Psoas muscle (tissue), 8 donors: ENCODE measurements around the gene TENT4B. TPM values are rescaled to one million over a fixed set of nuclear protein-coding genes. Genes with fewer than 3 reads are reported as not detected.

Source experiments
- ATAC-seq, 4 donors: fragments of 200-7000 bp; cut with Tn5 transposase; one replicate each; pipeline ENCODE4 v1.9.1; 2020; ENCODE audit warnings: moderate library complexity in 3 of 4, mild to moderate bottlenecking in 2 of 4
- DNase-seq, 2 donors: peaks; one replicate each; pipeline ENCODE4 v3.0.0-alpha.2; 2020
- H3K27ac ChIP-seq: fragments of 200-600 bp; one replicate; pipeline ENCODE4 v1.8.0; 2022
- H3K27me3 ChIP-seq, 3 donors: fragments of 200-600 bp in 1 of 3; one replicate each; pipeline versions ENCODE4 v1.6.1 to v1.8.0; 2013 to 2022; ENCODE audit warnings: low read length in 2 of 3, mild to moderate bottlenecking in 2 of 3, moderate library complexity in 1 of 3; ENCODE audit not compliant: insufficient read depth in 3 of 3
- H3K36me3 ChIP-seq, 2 donors: fragments of 200-600 bp in 1 of 2; one replicate each; pipeline versions ENCODE4 v1.6.1 to v1.8.0; 2013 to 2022; ENCODE audit warnings: low read depth in 1 of 2, mild to moderate bottlenecking in 1 of 2, moderate library complexity in 1 of 2; ENCODE audit not compliant: insufficient read depth in 1 of 2
- H3K4me1 ChIP-seq: fragments of 200-600 bp; one replicate; pipeline ENCODE4 v1.8.0; 2022
- H3K4me3 ChIP-seq: fragments of 200-600 bp; one replicate; pipeline ENCODE4 v1.8.0; 2022; ENCODE audit warnings: mild to moderate bottlenecking
- H3K9me3 ChIP-seq: fragments of 200-600 bp; one replicate; pipeline ENCODE4 v1.8.0; 2022
- WGBS, 3 donors: extraction: QIAGEN DNeasy Blood & Tissue Kit; methylation state at CpG; one replicate each; pipeline versions ENCODE4 v1.1.6 to v1.1.7; 2013; 5-methylcytosine and 5-hydroxymethylcytosine counted together
- intact Hi-C, 2 donors: fragments of 100-400 bp; cut with DNase I; formaldehyde crosslinking; loops; one replicate each; pipeline versions ENCODE4 v1.11.0 to v1.14.2; 2022
- polyA plus RNA-seq, 3 donors: library from polyadenylated mRNA; stranded (reverse); fragments of 200-250 nt; gene quantifications; one replicate each; pipeline ENCODE4 v1.2.3, GENCODE V29; 2013
- total RNA-seq, 4 donors: library from RNA; stranded (reverse); fragmentation: NEBNext Ultra II Directional in 2 of 4; extraction: Animal tissue kit (Norgen Biotek cat#: 25700) in 2 of 4; gene quantifications; one replicate each; pipeline versions ENCODE4 v1.2.1 to v1.2.4, GENCODE V29; 2021 to 2023
- TF ChIP-seq, protein P1 (sequence below): fragments of 200-600 bp; IDR thresholded peaks from one replicate; pipeline ENCODE4 v1.8.0; 2022; ENCODE audit warnings: antibody characterized with exemption
- donor health status: healthy with polysubstance abuse.
- donor health status: DM: no; HTN: no; CAD: no; lungs with moderate emphysema.
- donor health status: Bipolar disorder and iron deficiency.
- donor health status: healthy.
- donor health status: DM: yes; HTN: yes; CAD: no.
- donor health status: DM: no; HTN: no; CAD: no.
- donor health status: DM: no; HTN: no; CAD: no.
- donor health status: DM: yes; HTN: yes; CAD: no.

TENT4B gene
- total and polyA plus RNA-seq, 7 donors = 3.5 to 9.7 (median 7.1) TPM

DNA sequence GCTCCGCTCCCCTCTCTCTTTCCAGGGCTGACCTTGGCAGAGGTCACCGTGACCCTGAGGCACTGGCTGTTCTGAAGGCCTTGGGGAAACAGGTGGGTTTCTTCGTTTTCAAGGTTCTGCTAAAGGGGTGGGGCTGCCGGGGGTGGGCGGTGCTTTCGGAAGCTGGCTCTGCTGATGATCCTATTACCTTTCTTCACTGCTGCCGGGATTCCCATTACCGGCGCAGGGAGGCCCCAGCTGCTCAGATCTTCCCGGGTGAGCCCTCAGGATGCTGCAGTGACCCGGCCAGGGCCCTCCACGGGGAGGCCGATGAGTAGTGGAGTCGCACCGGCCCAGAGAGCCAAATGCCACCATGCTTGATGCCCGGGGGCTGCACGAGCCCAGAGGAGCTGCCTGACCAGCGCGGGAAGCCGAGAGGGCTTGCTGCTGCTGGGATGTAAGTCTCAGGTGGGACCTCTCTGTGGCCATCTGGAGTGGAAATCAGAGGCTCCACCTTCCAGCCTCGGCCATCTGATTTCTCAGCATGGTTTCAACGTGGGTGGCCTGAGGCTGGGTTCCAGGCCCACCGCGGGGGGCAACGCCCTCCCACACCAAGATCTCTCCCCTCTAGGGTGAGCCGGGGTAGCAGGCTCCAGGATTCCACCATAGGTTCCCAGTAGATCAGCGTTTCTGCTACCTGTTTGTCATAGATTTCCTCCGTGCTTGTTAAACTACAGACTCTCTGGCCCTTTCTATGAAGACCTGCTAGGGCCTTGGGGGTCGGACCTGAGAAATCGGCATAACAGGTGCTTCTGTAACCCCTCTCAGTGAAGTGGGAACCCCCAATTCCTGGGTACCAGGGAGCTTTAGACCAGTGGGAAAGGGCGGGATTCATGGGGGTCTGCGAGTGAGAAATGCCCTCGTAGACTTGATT is 91.7 kb downstream of the TENT4B start:
- H3K9me3 ChIP-seq = no peaks in the 10 kb centered on the region

DNA sequence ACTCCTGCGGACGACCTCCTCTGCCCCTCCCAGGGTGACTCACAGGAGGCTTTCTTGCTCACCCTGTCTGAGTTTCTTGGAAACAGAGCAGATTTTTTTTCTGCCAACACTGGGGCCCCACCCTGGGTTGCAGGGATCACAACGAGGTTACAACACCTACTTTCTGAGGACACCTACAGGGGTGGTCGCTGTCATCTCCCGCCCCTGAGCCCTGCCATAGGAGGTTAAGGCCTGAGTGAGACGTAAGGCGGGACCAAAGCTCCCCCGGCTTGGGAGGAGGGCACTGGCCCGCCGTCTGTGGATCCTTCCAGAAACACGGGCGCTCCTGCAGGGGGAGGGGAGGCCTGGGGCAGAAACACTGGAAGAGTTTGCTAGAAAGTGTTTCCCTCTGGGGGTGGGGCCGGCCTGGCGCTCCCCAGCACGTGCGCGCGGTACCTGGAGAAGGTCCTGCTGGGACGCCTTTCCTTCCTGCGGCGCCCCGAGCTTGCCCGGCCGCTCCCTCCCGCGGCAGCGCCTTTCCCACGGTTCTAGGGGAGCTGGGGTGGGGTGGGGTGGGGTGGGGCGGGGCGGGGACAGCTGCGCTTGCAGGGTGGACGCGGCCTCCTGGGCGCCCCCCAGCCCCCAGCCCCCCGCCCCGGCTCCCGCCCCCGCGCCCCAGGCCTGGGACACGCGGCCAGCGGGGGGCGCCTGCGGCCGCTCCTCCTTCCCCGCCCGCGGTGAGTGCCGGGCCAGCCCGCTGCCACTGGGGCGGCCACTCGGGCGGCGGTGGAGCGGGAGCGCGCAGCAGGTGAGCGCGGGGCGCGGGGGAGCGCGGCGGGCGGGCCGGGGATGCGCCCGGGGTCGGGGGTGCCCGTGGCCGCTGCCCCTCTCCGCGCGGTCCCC is 92.6 kb downstream of the TENT4B start:
- TF ChIP-seq, protein P1, sequence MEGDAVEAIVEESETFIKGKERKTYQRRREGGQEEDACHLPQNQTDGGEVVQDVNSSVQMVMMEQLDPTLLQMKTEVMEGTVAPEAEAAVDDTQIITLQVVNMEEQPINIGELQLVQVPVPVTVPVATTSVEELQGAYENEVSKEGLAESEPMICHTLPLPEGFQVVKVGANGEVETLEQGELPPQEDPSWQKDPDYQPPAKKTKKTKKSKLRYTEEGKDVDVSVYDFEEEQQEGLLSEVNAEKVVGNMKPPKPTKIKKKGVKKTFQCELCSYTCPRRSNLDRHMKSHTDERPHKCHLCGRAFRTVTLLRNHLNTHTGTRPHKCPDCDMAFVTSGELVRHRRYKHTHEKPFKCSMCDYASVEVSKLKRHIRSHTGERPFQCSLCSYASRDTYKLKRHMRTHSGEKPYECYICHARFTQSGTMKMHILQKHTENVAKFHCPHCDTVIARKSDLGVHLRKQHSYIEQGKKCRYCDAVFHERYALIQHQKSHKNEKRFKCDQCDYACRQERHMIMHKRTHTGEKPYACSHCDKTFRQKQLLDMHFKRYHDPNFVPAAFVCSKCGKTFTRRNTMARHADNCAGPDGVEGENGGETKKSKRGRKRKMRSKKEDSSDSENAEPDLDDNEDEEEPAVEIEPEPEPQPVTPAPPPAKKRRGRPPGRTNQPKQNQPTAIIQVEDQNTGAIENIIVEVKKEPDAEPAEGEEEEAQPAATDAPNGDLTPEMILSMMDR = peak; percentile 40
- 1 to 6% (median 4%) methylated on average over 15 to 72 of the region's 74 CpGs for WGBS, 3 donors
- peaks cover 0 to 8% (median 4%) of the 10 kb centered on the region in 3 donors for H3K27me3 ChIP-seq

More for the DNA sequence above, 91.7 kb downstream of the TENT4B start:
- TF ChIP-seq, protein P1 = no peak
- Histone ChIP-seq H3K27ac (no peak overlapping the region), H3K4me3 (peak overlapping the region; percentile 70), H3K36me3 (no peaks in the 10 kb centered on the region), H3K27me3 (peaks cover 0 to 8% (median 4%) of the 10 kb centered on the region in 3 donors), H3K4me1 (no peaks in the 10 kb centered on the region)
- DNase-seq = no peak
- ATAC-seq = peak in 1 of 4 donors; percentile 6
- 38 to 45% (median 39%) methylated on average over 32 to 33 of the region's 33 CpGs for WGBS, 3 donors
- intact Hi-C loops = loop anchor here in 1 of 2 donors (10.0 kb wide), 1 partner anchor 110 kb away; no protein-coding TSS in a partner anchor

DNA sequence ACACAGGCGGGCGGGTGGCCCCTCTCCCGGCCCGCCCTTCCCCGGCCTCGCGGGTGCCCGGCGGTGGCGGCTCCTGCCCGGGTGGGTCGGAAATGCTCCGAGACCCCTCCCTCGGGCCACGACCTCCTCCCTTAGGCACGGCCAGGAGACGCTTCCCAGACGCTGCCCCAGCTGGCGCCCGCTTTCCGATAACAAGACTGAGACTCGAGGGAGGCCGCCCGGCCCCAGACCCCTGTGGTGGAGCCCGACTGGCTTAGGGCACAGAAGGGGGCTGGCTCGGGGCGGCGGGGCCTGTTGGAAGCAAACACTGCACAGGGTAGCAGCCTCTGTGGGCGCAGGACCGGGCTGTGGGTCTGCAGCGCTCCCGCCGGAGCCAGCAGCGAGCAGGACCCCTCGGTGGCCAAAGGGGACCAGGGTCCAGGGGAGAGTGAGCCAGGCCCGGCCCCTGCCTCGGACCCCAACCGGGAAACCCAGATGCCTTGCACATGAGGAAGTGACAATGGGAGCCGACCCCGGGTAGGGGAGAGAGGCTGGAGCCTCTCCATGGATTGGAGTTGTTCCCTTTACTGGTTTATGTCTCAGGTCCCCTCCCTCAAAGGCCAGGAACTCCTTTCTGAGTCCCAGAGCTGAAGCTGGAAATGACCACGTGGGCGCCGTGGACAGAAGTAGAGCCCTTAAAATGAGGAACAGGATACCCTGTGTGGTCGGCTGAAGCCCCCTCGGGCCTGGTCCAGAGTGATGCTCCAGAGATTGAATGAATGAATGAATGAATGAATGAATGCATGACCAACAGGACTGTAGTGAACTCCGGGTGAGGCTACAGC is 93.4 kb downstream of the TENT4B start:
- intact Hi-C loops = loop anchor here in 1 of 2 donors (10.0 kb wide), 1 partner anchor 108 kb away; no protein-coding TSS in a partner anchor

More for the DNA sequence above, 92.6 kb downstream of the TENT4B start:
- Histone ChIP-seq H3K4me1 (no peaks in the 10 kb centered on the region), H3K4me3 (peak overlapping the region; percentile 70), H3K27ac (no peak overlapping the region), H3K36me3 (no peaks in the 10 kb centered on the region), H3K9me3 (no peaks in the 10 kb centered on the region)
- intact Hi-C loops = loop anchor here in 1 of 2 donors (10.0 kb wide), 1 partner anchor 109 kb away; no protein-coding TSS in a partner anchor
- peak; percentile 61 to 82 (median 74) for ATAC-seq
- DNase-seq = peak in 1 of 2 donors; percentile 55

More for the DNA sequence above, 93.4 kb downstream of the TENT4B start:
- peak overlapping the region; percentile 70 for H3K4me3 ChIP-seq
- no peaks in the 10 kb centered on the region for H3K9me3 ChIP-seq
- TF ChIP-seq, protein P1 = no peak
- DNase-seq (no peak), ATAC-seq (peak in 1 of 4 donors; percentile 12)
- 11 to 27% (median 16%) methylated on average over 18 to 46 of the region's 46 CpGs for WGBS, 3 donors
- no peaks in the 10 kb centered on the region for H3K36me3 ChIP-seq
- H3K27ac ChIP-seq = no peak overlapping the region
- H3K27me3 ChIP-seq = peaks cover 0 to 8% (median 4%) of the 10 kb centered on the region in 3 donors
- H3K4me1 ChIP-seq = no peaks in the 10 kb centered on the region
